Caco-2 (cell line): ENCODE results near the gene MKX. TPM values are rescaled to one million over a fixed set of nuclear protein-coding genes. Genes with fewer than 3 reads are reported as not detected.

Experiments used
- BruUV-seq: library from RNA; stranded (reverse); fragments of 400-500 nt; replicated peaks from 2 replicates; lab custom pipeline; 2021; lab: Mats Ljungman, UMichigan
- CTCF ChIA-PET: fragments of 300-600 bp; sonication (Branson Sonifier 250); formaldehyde crosslinking; loops from one replicate; lab custom pipeline; 2022; ENCODE audit warnings: antibody characterized with exemption; lab: Charles Lee
- POLR2A ChIA-PET: fragments of 300-600 bp; sonication (Branson Sonifier 250); formaldehyde crosslinking; loops from one replicate; lab custom pipeline; 2022; ENCODE audit warnings: antibody characterized with exemption; lab: Charles Lee
- DNase-seq, 2 experiments: peaks; one replicate each; pipeline versions ENCODE4 v3.0.0 to v3.0.0-alpha.2; 2020 to 2022
- H3K27me3 ChIP-seq: replicated peaks from 2 replicates; pipeline ENCODE4 v1.6.0; 2011; ENCODE audit warnings: low read length; ENCODE audit not compliant: control insufficient read depth, insufficient read depth
- H3K36me3 ChIP-seq: 2 replicates; pipeline ENCODE4 v1.5.1; 2011; ENCODE audit warnings: low read length; ENCODE audit not compliant: control insufficient read depth, insufficient read depth
- H3K4me1 ChIP-seq: fragments of 250-450 bp; sonication (Bioruptor Pico); 2 replicates; pipeline ENCODE4 v1.5.1; 2020; ENCODE audit warnings: mild to moderate bottlenecking
- H3K4me3 ChIP-seq: 2 replicates; pipeline ENCODE4 v1.5.1; 2011; ENCODE audit warnings: low read depth, mild to moderate bottlenecking, control low read depth, low read length
- H3K9me3 ChIP-seq: fragments of 250-450 bp; sonication (Bioruptor Pico); 2 replicates; pipeline ENCODE4 v1.5.1; 2020; ENCODE audit warnings: mild to moderate bottlenecking, moderate library complexity
- H3K27ac Mint-ChIP-seq: one replicate; pipeline ENCODE4 v1.8.0; 2022; ENCODE audit warnings: mixed read lengths; ENCODE audit not compliant: unreplicated experiment
- H3K27me3 Mint-ChIP-seq: one replicate; pipeline ENCODE4 v1.8.0; 2022; ENCODE audit warnings: mixed read lengths; ENCODE audit not compliant: insufficient read depth, unreplicated experiment
- H3K36me3 Mint-ChIP-seq: one replicate; pipeline ENCODE4 v1.8.0; 2022; ENCODE audit warnings: mild to moderate bottlenecking, mixed read lengths; ENCODE audit not compliant: insufficient read depth, unreplicated experiment
- H3K4me1 Mint-ChIP-seq: one replicate; pipeline ENCODE4 v1.8.0; 2022; ENCODE audit warnings: low read depth, mixed read lengths; ENCODE audit not compliant: unreplicated experiment
- H3K4me3 Mint-ChIP-seq: one replicate; pipeline ENCODE4 v1.8.0; 2022; ENCODE audit warnings: mild to moderate bottlenecking, moderate library complexity, mixed read lengths; ENCODE audit not compliant: unreplicated experiment
- H3K9me3 Mint-ChIP-seq: one replicate; pipeline ENCODE4 v1.8.0; 2022; ENCODE audit warnings: mixed read lengths; ENCODE audit not compliant: unreplicated experiment
- intact Hi-C: fragments of 100-400 bp; cut with micrococcal nuclease; formaldehyde crosslinking; loops from one replicate; pipeline ENCODE4 v1.10.0; 2022; ENCODE audit not compliant: unreplicated experiment
- total RNA-seq: library from RNA; stranded (reverse); gene quantifications from 2 replicates; pipeline ENCODE4 v1.2.3, GENCODE V29; 2022
- TF ChIP-seq, protein P1 (sequence below), 2 experiments: fragments of 200-600 bp in 1 of 2; IDR thresholded peaks; 1 replicate in 1 of 2; 2 replicates in 1 of 2; pipeline versions ENCODE4 v1.5.1 to v1.8.0; 2011 to 2022; ENCODE audit warnings: antibody characterized with exemption in 1 of 2, control low read depth in 1 of 2, inconsistent platforms in 1 of 2, low read depth in 1 of 2, low read length in 1 of 2, mild to moderate bottlenecking in 1 of 2, moderate library complexity in 1 of 2; ENCODE audit not compliant: insufficient read depth in 1 of 2, severe bottlenecking in 1 of 2, unreplicated experiment in 1 of 2

MKX gene
- total RNA-seq, 1 experiment from 2014 or later: 0.64 TPM

DNA sequence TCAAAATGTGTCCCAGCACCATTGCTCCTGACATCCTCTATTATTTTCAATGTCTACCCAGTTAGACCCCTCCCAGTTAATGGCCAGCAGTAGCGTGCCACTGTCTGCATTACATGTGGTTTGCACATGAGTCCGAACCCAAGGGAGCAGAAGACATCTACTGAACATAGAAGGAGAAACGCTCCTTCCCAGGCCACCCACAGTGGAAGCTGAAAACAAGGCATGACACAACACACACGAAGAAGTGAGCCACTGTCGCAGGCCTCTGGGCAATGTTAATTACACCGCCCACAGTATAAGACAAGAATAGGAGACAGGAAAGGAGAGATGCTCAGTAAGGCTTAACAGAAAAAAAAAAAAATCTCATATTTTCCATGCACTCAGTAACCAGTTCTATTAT, 50.5 kb downstream of the MKX start:
- intact Hi-C loops: no loop called here
- no TSS peak for BruUV-seq
- DNase-seq: no peak
- no peaks in the 10 kb centered on the region; the same call in none of the 2 replicates for H3K27me3 ChIP-seq
- no peaks in the 10 kb centered on the region for H3K36me3 ChIP-seq
- no peaks in the 10 kb centered on the region for H3K36me3 Mint-ChIP-seq
- no peaks in the 10 kb centered on the region for H3K9me3 ChIP-seq
- ChIA-PET POLR2A (no interaction called here), CTCF (no interaction called here)
- no peaks in the 10 kb centered on the region for H3K4me1 Mint-ChIP-seq
- H3K27ac Mint-ChIP-seq: no peak overlapping the region
- H3K4me3 ChIP-seq: no peak overlapping the region
- H3K9me3 Mint-ChIP-seq: no peaks in the 10 kb centered on the region
- TF ChIP-seq, protein P1, sequence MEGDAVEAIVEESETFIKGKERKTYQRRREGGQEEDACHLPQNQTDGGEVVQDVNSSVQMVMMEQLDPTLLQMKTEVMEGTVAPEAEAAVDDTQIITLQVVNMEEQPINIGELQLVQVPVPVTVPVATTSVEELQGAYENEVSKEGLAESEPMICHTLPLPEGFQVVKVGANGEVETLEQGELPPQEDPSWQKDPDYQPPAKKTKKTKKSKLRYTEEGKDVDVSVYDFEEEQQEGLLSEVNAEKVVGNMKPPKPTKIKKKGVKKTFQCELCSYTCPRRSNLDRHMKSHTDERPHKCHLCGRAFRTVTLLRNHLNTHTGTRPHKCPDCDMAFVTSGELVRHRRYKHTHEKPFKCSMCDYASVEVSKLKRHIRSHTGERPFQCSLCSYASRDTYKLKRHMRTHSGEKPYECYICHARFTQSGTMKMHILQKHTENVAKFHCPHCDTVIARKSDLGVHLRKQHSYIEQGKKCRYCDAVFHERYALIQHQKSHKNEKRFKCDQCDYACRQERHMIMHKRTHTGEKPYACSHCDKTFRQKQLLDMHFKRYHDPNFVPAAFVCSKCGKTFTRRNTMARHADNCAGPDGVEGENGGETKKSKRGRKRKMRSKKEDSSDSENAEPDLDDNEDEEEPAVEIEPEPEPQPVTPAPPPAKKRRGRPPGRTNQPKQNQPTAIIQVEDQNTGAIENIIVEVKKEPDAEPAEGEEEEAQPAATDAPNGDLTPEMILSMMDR (IDR thresholded peaks at IDR 0.05; ENCODE audit: insufficient read depth in 1 of 2, low read depth in 1 of 2, low read length in 1 of 2, severe bottlenecking in 1 of 2, unreplicated experiment in 1 of 2): no peak
- peaks cover 28% of the 10 kb centered on the region for H3K27me3 Mint-ChIP-seq
- no peaks in the 10 kb centered on the region for H3K4me1 ChIP-seq
- H3K4me3 Mint-ChIP-seq: no peak overlapping the region

DNA sequence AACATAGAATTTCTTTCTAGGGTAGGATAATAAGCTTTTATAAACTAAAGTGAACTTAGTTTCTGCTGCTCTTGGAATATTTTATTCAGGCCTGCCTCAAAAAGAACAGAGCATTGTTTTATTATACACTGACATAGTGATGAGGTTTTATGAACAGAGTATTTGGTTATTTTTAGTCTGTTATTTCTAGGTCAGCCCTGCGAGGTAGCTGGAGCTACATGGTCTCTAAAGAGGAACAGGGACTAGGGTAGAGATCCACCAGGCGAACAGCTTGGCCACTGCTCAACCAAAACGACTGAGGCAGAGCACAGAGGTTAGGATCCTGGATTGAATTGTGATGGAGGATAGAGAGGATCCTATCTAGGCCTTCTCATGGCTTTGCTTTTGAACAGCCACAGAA, 53.0 kb downstream of the MKX start:
- ChIA-PET CTCF (no interaction called here), POLR2A (no interaction called here)
- TF ChIP-seq, protein P1 (IDR thresholded peaks at IDR 0.05; ENCODE audit: insufficient read depth in 1 of 2, low read depth in 1 of 2, low read length in 1 of 2, severe bottlenecking in 1 of 2, unreplicated experiment in 1 of 2): no peak
- no peaks in the 10 kb centered on the region; the same call in 1 of the 2 replicates for H3K27me3 ChIP-seq
- H3K9me3 ChIP-seq: 0 out of 2 replicates have a peak, but pooled peaks cover 3% of the 10 kb centered on the region
- intact Hi-C loops: no loop called here
- Mint-ChIP-seq H3K36me3 (no peaks in the 10 kb centered on the region), H3K27me3 (peaks cover 30% of the 10 kb centered on the region), H3K4me1 (no peaks in the 10 kb centered on the region), H3K9me3 (no peaks in the 10 kb centered on the region), H3K4me3 (no peak overlapping the region), H3K27ac (no peak overlapping the region)
- no TSS peak for BruUV-seq
- H3K4me3 ChIP-seq: no peak overlapping the region
- H3K4me1 ChIP-seq: no peaks in the 10 kb centered on the region
- DNase-seq: no peak
- no peaks in the 10 kb centered on the region for H3K36me3 ChIP-seq

DNA sequence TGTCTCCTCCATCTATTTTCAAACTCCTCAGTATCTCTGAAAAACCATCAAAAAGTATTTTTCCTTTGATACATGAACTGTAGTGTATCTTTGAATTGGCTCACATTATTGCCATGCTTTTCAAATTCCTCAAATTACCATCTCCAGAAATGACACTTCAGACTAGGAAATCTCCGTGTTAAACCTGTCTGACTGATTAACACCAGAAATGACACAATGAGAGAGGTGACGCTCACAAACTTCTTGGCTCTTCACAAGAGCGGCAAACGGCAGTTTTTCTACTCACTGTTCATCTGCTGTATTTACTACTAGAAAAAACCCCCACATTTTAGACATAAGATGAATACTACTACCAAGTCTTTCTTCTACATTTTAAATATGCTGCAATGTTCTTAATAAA, 56.6 kb downstream of the MKX start:
- H3K4me3 ChIP-seq: no peak overlapping the region
- ChIA-PET CTCF (no interaction called here), POLR2A (no interaction called here)
- BruUV-seq: no TSS peak
- intact Hi-C loops: no loop called here
- no peak overlapping the region for H3K27ac Mint-ChIP-seq
- no peaks in the 10 kb centered on the region for H3K4me1 Mint-ChIP-seq
- H3K9me3 ChIP-seq: 0 out of 2 replicates have a peak, but pooled peaks cover 3% of the 10 kb centered on the region
- TF ChIP-seq, protein P1 (IDR thresholded peaks at IDR 0.05; ENCODE audit: insufficient read depth in 1 of 2, low read depth in 1 of 2, low read length in 1 of 2, severe bottlenecking in 1 of 2, unreplicated experiment in 1 of 2): no peak
- H3K27me3 ChIP-seq: no peaks in the 10 kb centered on the region; the same call in 1 of the 2 replicates
- H3K9me3 Mint-ChIP-seq: no peaks in the 10 kb centered on the region
- DNase-seq: no peak
- H3K36me3 ChIP-seq: no peaks in the 10 kb centered on the region
- H3K36me3 Mint-ChIP-seq: no peaks in the 10 kb centered on the region
- peaks cover 30% of the 10 kb centered on the region for H3K27me3 Mint-ChIP-seq
- H3K4me1 ChIP-seq: no peaks in the 10 kb centered on the region
- no peak overlapping the region for H3K4me3 Mint-ChIP-seq
